Mucosa of stomach (tissue), 1 donor: Measurements from ENCODE around the gene PRSS21.

Experiments
- H3K27me3 ChIP-seq: one replicate; pipeline ENCODE4 v1.7.0; 2013; ENCODE audit warnings: mild to moderate bottlenecking, low read length; ENCODE audit not compliant: control insufficient read depth, insufficient read depth
- H3K36me3 ChIP-seq: one replicate; pipeline ENCODE4 v1.7.0; 2013; ENCODE audit warnings: low read length; ENCODE audit not compliant: control insufficient read depth, insufficient read depth
- H3K4me1 ChIP-seq: one replicate; pipeline ENCODE4 v1.7.0; 2013; ENCODE audit warnings: mild to moderate bottlenecking, low read length; ENCODE audit not compliant: control insufficient read depth, insufficient read depth
- H3K4me3 ChIP-seq: one replicate; pipeline ENCODE4 v1.7.0; 2013; ENCODE audit warnings: low read length
- H3K9ac ChIP-seq: one replicate; pipeline ENCODE4 v1.7.0; 2013; ENCODE audit warnings: mild to moderate bottlenecking, low read length, moderate library complexity
- H3K9me3 ChIP-seq: one replicate; pipeline ENCODE4 v1.7.0; 2013; ENCODE audit warnings: mild to moderate bottlenecking, low read length, moderate library complexity; ENCODE audit not compliant: control insufficient read depth
- donor health status: Pancreatic carcinoma.

Gene PRSS21

GRCh38 chr16:2784358-2785100 is 32.5 kb upstream of the PRSS21 start:
- Histone ChIP-seq H3K4me1 (peaks cover 20% of the 10 kb centered on the region), H3K27me3 (peaks cover 38% of the 10 kb centered on the region), H3K9ac (no peak overlapping the region), H3K4me3 (no peak overlapping the region), H3K36me3 (no peaks in the 10 kb centered on the region), H3K9me3 (no peaks in the 10 kb centered on the region)

GRCh38 chr16:2785101-2785991 is 31.7 kb upstream of the PRSS21 start:
- Histone ChIP-seq H3K27me3 (peaks cover 41% of the 10 kb centered on the region), H3K9ac (no peak overlapping the region), H3K4me1 (peaks cover 20% of the 10 kb centered on the region), H3K9me3 (no peaks in the 10 kb centered on the region), H3K4me3 (no peak overlapping the region), H3K36me3 (no peaks in the 10 kb centered on the region)

- Histone ChIP-seq H3K9ac (no peak overlapping the region), H3K27me3 (peaks cover 41% of the 10 kb centered on the region), H3K4me3 (no peak overlapping the region), H3K4me1 (peaks cover 20% of the 10 kb centered on the region), H3K9me3 (no peaks in the 10 kb centered on the region), H3K36me3 (no peaks in the 10 kb centered on the region)
These were observed 30.8 kb upstream of the PRSS21 start for GRCh38 chr16:2786061-2786825.

GRCh38 chr16:2786826-2787151 is 30.2 kb upstream of the PRSS21 start:
- Histone ChIP-seq H3K9ac (no peak overlapping the region), H3K9me3 (no peaks in the 10 kb centered on the region), H3K4me1 (peaks cover 20% of the 10 kb centered on the region), H3K4me3 (no peak overlapping the region), H3K36me3 (no peaks in the 10 kb centered on the region), H3K27me3 (peaks cover 41% of the 10 kb centered on the region)

GRCh38 chr16:2787406-2787805 is 29.6 kb upstream of the PRSS21 start, which contains the start of gene PRSS33:
TSS of gene PRSS33 (minus strand) at chr16:2787560. CDS start at chr16:2786547, 1,013 bp downstream.
- Histone ChIP-seq H3K4me1 (peaks cover 20% of the 10 kb centered on the region), H3K9ac (no peak within 1 kb of the TSS), H3K4me3 (no peak within 1 kb of the TSS), H3K36me3 (no peaks in the 10 kb centered on the region), H3K27me3 (peaks cover 41% of the 10 kb centered on the region), H3K9me3 (no peaks in the 10 kb centered on the region)

GRCh38 chr16:2787961-2788360 is 29.1 kb upstream of the PRSS21 start:
- Histone ChIP-seq H3K4me1 (peaks cover 20% of the 10 kb centered on the region), H3K4me3 (no peak overlapping the region), H3K27me3 (peaks cover 41% of the 10 kb centered on the region), H3K9ac (no peak overlapping the region), H3K36me3 (no peaks in the 10 kb centered on the region), H3K9me3 (no peaks in the 10 kb centered on the region)

- Histone ChIP-seq H3K4me3 (no peak overlapping the region), H3K27me3 (peaks cover 27% of the 10 kb centered on the region), H3K36me3 (no peaks in the 10 kb centered on the region), H3K9me3 (no peaks in the 10 kb centered on the region), H3K4me1 (peaks cover 28% of the 10 kb centered on the region), H3K9ac (no peak overlapping the region)
These were observed 26.4 kb upstream of the PRSS21 start for GRCh38 chr16:2790631-2791030.

GRCh38 chr16:2791174-2791573 is 25.9 kb upstream of the PRSS21 start:
- peaks cover 28% of the 10 kb centered on the region for H3K4me1 ChIP-seq
- H3K9me3 ChIP-seq = no peaks in the 10 kb centered on the region
- peaks cover 21% of the 10 kb centered on the region for H3K27me3 ChIP-seq
- no peak overlapping the region for H3K4me3 ChIP-seq
- H3K9ac ChIP-seq = no peak overlapping the region
- no peaks in the 10 kb centered on the region for H3K36me3 ChIP-seq

GRCh38 chr16:2792940-2793339 is 24.1 kb upstream of the PRSS21 start:
- Histone ChIP-seq H3K27me3 (peaks cover 10% of the 10 kb centered on the region), H3K36me3 (no peaks in the 10 kb centered on the region), H3K9ac (peak overlapping the region; percentile 34), H3K4me3 (no peak overlapping the region), H3K9me3 (no peaks in the 10 kb centered on the region), H3K4me1 (peaks cover 29% of the 10 kb centered on the region)

- peaks cover 44% of the 10 kb centered on the region for H3K4me1 ChIP-seq
- no peaks in the 10 kb centered on the region for H3K36me3 ChIP-seq
- no peaks in the 10 kb centered on the region for H3K27me3 ChIP-seq
- no peak overlapping the region for H3K9ac ChIP-seq
- no peak overlapping the region for H3K4me3 ChIP-seq
- no peaks in the 10 kb centered on the region for H3K9me3 ChIP-seq
These were observed 21.5 kb upstream of the PRSS21 start for GRCh38 chr16:2795395-2796143.

- H3K4me1 ChIP-seq = peaks cover 38% of the 10 kb centered on the region
- no peaks in the 10 kb centered on the region for H3K9me3 ChIP-seq
- H3K4me3 ChIP-seq = no peak overlapping the region
- H3K36me3 ChIP-seq = no peaks in the 10 kb centered on the region
- no peak overlapping the region for H3K9ac ChIP-seq
- no peaks in the 10 kb centered on the region for H3K27me3 ChIP-seq
These were observed 18.3 kb upstream of the PRSS21 start for GRCh38 chr16:2798723-2799204.
